H9 (cell line): ENCODE results near the gene TMEM14B. TPM values are rescaled to one million over a fixed set of nuclear protein-coding genes. Genes with fewer than 3 reads are reported as not detected.

Experiments used
- DNase-seq: peaks from one replicate; pipeline ENCODE4 v3.0.0-alpha.2; 2017
- H2AFZ ChIP-seq: one replicate; pipeline ENCODE4 v1.6.1; 2013; ENCODE audit warnings: mild to moderate bottlenecking, low read length, control low read depth, moderate library complexity
- H2AK5ac ChIP-seq: 2 replicates; pipeline ENCODE4 v1.6.1; 2013; ENCODE audit warnings: low read length, control low read depth, mixed read lengths; ENCODE audit not compliant: insufficient read length
- H2BK120ac ChIP-seq: one replicate; pipeline ENCODE4 v1.6.1; 2013; ENCODE audit warnings: low read depth, mild to moderate bottlenecking, low read length, control low read depth, inconsistent platforms; ENCODE audit not compliant: poor library complexity, severe bottlenecking
- H2BK12ac ChIP-seq: 2 replicates; pipeline ENCODE4 v1.6.1; 2013; ENCODE audit warnings: low read length, control low read depth, mixed read lengths, low read depth; ENCODE audit not compliant: insufficient read length
- H2BK15ac ChIP-seq: 2 replicates; pipeline ENCODE4 v1.6.1; 2013; ENCODE audit warnings: low read depth, low read length, control low read depth
- H2BK20ac ChIP-seq: one replicate; pipeline ENCODE4 v1.6.1; 2013; ENCODE audit warnings: low read depth, mild to moderate bottlenecking, low read length, control low read depth, inconsistent platforms; ENCODE audit not compliant: poor library complexity, severe bottlenecking
- H2BK5ac ChIP-seq: 2 replicates; pipeline ENCODE4 v1.6.1; 2013; ENCODE audit warnings: low read length, control low read depth, mixed read lengths; ENCODE audit not compliant: insufficient read length
- H3K14ac ChIP-seq: 2 replicates; pipeline ENCODE4 v1.6.1; 2013; ENCODE audit warnings: low read length, control low read depth; ENCODE audit not compliant: insufficient read depth
- H3K18ac ChIP-seq: 2 replicates; pipeline ENCODE4 v1.6.1; 2013; ENCODE audit warnings: low read depth, mild to moderate bottlenecking, mixed read lengths, low read length, control low read depth; ENCODE audit not compliant: insufficient read length
- H3K23ac ChIP-seq: 2 replicates; pipeline ENCODE4 v1.6.1; 2013; ENCODE audit warnings: low read length, control low read depth, mixed read lengths, low read depth; ENCODE audit not compliant: insufficient read length
- H3K23me2 ChIP-seq: 2 replicates; pipeline ENCODE4 v1.6.1; 2013; ENCODE audit warnings: low read depth, mild to moderate bottlenecking, mixed read lengths, low read length, control low read depth; ENCODE audit not compliant: insufficient read length, poor library complexity, severe bottlenecking
- H3K27ac ChIP-seq: 2 replicates; pipeline ENCODE4 v1.5.1; 2013; ENCODE audit warnings: low read length, control low read depth, mixed read lengths, low read depth; ENCODE audit not compliant: insufficient read length
- H3K27me3 ChIP-seq: 2 replicates; pipeline ENCODE4 v1.6.1; 2013; ENCODE audit warnings: low read length, control low read depth, inconsistent platforms; ENCODE audit not compliant: insufficient read depth
- H3K4ac ChIP-seq: 2 replicates; pipeline ENCODE4 v1.6.1; 2013; ENCODE audit warnings: low read depth, mild to moderate bottlenecking, control low read depth, inconsistent platforms, low read length, moderate library complexity
- H3K4me1 ChIP-seq: 2 replicates; pipeline ENCODE4 v1.6.1; 2013; ENCODE audit warnings: low read length, control low read depth, inconsistent platforms; ENCODE audit not compliant: insufficient read depth
- H3K4me2 ChIP-seq: 2 replicates; pipeline ENCODE4 v1.6.1; 2013; ENCODE audit warnings: low read length, control low read depth, mixed read lengths; ENCODE audit not compliant: insufficient read length, insufficient read depth
- H3K56ac ChIP-seq: 2 replicates; pipeline ENCODE4 v1.6.1; 2013; ENCODE audit warnings: low read depth, mild to moderate bottlenecking, mixed read lengths, low read length, control low read depth; ENCODE audit not compliant: insufficient read length
- H3K79me1 ChIP-seq: 2 replicates; pipeline ENCODE4 v1.6.1; 2013; ENCODE audit warnings: low read depth, mild to moderate bottlenecking, moderate library complexity, low read length, control low read depth, inconsistent platforms; ENCODE audit not compliant: insufficient read depth, poor library complexity, severe bottlenecking
- H3K79me2 ChIP-seq: 2 replicates; pipeline ENCODE4 v1.6.1; 2013; ENCODE audit warnings: low read length, control low read depth, inconsistent platforms; ENCODE audit not compliant: insufficient read depth
- H3K9ac ChIP-seq: 2 replicates; pipeline ENCODE4 v1.6.1; 2013; ENCODE audit warnings: low read length, control low read depth, mixed read lengths; ENCODE audit not compliant: insufficient read length; ENCODE audit errors: extremely low read depth
- H3K9me3 ChIP-seq: one replicate; pipeline ENCODE4 v1.6.1; 2013; ENCODE audit warnings: low read depth, low read length, inconsistent platforms; ENCODE audit not compliant: control insufficient read depth
- H3T11ph ChIP-seq: one replicate; pipeline ENCODE4 v1.6.1; 2013; ENCODE audit warnings: mild to moderate bottlenecking, low read length, control low read depth, inconsistent platforms
- H4K20me1 ChIP-seq: one replicate; pipeline ENCODE4 v1.6.1; 2013; ENCODE audit not compliant: control insufficient read depth, insufficient read length, insufficient read depth
- H4K5ac ChIP-seq: 2 replicates; pipeline ENCODE4 v1.6.1; 2013; ENCODE audit warnings: low read depth, mild to moderate bottlenecking, mixed read lengths, low read length, control low read depth; ENCODE audit not compliant: insufficient read length
- H4K8ac ChIP-seq: replicated peaks from 2 replicates; pipeline ENCODE4 v1.6.1; 2013; ENCODE audit warnings: low read length, control low read depth, mixed read lengths, low read depth; ENCODE audit not compliant: insufficient read length
- H4K91ac ChIP-seq: 2 replicates; pipeline ENCODE4 v1.6.1; 2013; ENCODE audit warnings: low read depth, mild to moderate bottlenecking, moderate library complexity, mixed read lengths, low read length, control low read depth; ENCODE audit not compliant: insufficient read length
- H3K27ac Mint-ChIP-seq, 3 experiments: 2 replicates in 2 of 3; 3 replicates in 1 of 3; pipeline ENCODE4 v1.8.0; 2020 to 2021; ENCODE audit warnings: mixed read lengths in 3 of 3, mild to moderate bottlenecking in 1 of 3, moderate library complexity in 1 of 3
- H3K27me3 Mint-ChIP-seq: 2 replicates; pipeline ENCODE4 v1.8.0; 2021; ENCODE audit warnings: low read depth, mild to moderate bottlenecking, moderate library complexity, mixed read lengths
- H3K36me3 Mint-ChIP-seq, 3 experiments: 2 replicates in 2 of 3; 3 replicates in 1 of 3; pipeline ENCODE4 v1.8.0; 2020 to 2021; ENCODE audit warnings: low read depth in 3 of 3, mixed read lengths in 3 of 3; ENCODE audit not compliant: insufficient read depth in 1 of 3
- H3K4me1 Mint-ChIP-seq, 2 experiments: 2 replicates each; pipeline ENCODE4 v1.8.0; 2020; ENCODE audit warnings: mixed read lengths in 2 of 2
- H3K4me3 Mint-ChIP-seq, 2 experiments: 2 replicates in 1 of 2; 3 replicates in 1 of 2; pipeline ENCODE4 v1.8.0; 2020 to 2021; ENCODE audit warnings: mild to moderate bottlenecking in 2 of 2, mixed read lengths in 2 of 2, moderate library complexity in 1 of 2
- H3K9me3 Mint-ChIP-seq, 2 experiments: 2 replicates in 1 of 2; 3 replicates in 1 of 2; pipeline ENCODE4 v1.8.0; 2020; ENCODE audit warnings: mild to moderate bottlenecking in 2 of 2, mixed read lengths in 2 of 2, moderate library complexity in 1 of 2
- CTCF ChIP-seq: fragments of 200-600 bp; sonication (generic); conservative IDR thresholded peaks from 3 replicates; pipeline ENCODE4 v1.8.0; 2021; ENCODE audit warnings: antibody characterized with exemption, mild to moderate bottlenecking
- WGBS: extraction: QIAGEN DNeasy Blood & Tissue Kit; methylation state at CpG from one replicate; pipeline ENCODE4 v1.1.7; 2013; ENCODE audit warnings: missing lambda C conversion rate, low lambda C conversion rate, mixed read lengths; ENCODE audit not compliant: insufficient read length; ENCODE audit errors: extremely low coverage; 5-methylcytosine and 5-hydroxymethylcytosine counted together
- total RNA-seq: library from RNA; stranded (reverse); gene quantifications from 2 replicates; pipeline ENCODE4 v1.2.1, GENCODE V29; 2021

The TMEM14B gene
- total RNA-seq, 1 experiment from 2014 or later, result 107 TPM

GRCh38 chr6:10745116-10745515, 2.5 kb upstream of the TMEM14B start:
- no peaks in the 10 kb centered on the region for H3K27me3 Mint-ChIP-seq
- Histone ChIP-seq H3K56ac (no peak overlapping the region), H3K9me3 (no peaks in the 10 kb centered on the region), H4K20me1 (no peaks in the 10 kb centered on the region), H3K4me2 (no peak overlapping the region), H4K5ac (no peak overlapping the region), H3T11ph (no peak overlapping the region), H3K27me3 (no peaks in the 10 kb centered on the region), H2BK20ac (no peak overlapping the region), H3K4ac (no peak overlapping the region), H2BK120ac (no peak overlapping the region), H4K8ac (no peak overlapping the region), H2BK15ac (no peak overlapping the region), H3K4me1 (peaks cover 4% of the 10 kb centered on the region), H3K27ac (no peak overlapping the region), H3K18ac (no peak overlapping the region), H3K23ac (no peak overlapping the region), H3K23me2 (peaks cover 3% of the 10 kb centered on the region), H2BK12ac (no peak overlapping the region), H2AK5ac (no peak overlapping the region), H3K79me1 (peaks cover 5% of the 10 kb centered on the region), H2BK5ac (no peak overlapping the region), H3K79me2 (peaks cover 16% of the 10 kb centered on the region; the same call in 1 of the 2 replicates), H2AFZ (no peak overlapping the region), H3K14ac (no peak overlapping the region), H4K91ac (no peak overlapping the region), H3K9ac (no peak overlapping the region)
- no peak for DNase-seq
- no peaks in the 10 kb centered on the region; a peak in 1 of 5 replicates for H3K9me3 Mint-ChIP-seq
- H3K27ac Mint-ChIP-seq, result peak overlapping the region in 2 of 3 experiments; percentile 3 to 17; a peak in 3 of 7 replicates
- peaks cover 4 to 19% (median 10%) of the 10 kb centered on the region in 3 experiments; a peak in 6 of 7 replicates for H3K36me3 Mint-ChIP-seq
- peaks cover 23 to 33% of the 10 kb centered on the region in 2 experiments for H3K4me1 Mint-ChIP-seq
- no peak overlapping the region for H3K4me3 Mint-ChIP-seq
- no CpG with 5 or more reads among the region's 5 CpGs for WGBS
- TF ChIP-seq CTCF, result no peak
